ENCODE data around the gene CRYBB1.

The CRYBB1 gene

DNA sequence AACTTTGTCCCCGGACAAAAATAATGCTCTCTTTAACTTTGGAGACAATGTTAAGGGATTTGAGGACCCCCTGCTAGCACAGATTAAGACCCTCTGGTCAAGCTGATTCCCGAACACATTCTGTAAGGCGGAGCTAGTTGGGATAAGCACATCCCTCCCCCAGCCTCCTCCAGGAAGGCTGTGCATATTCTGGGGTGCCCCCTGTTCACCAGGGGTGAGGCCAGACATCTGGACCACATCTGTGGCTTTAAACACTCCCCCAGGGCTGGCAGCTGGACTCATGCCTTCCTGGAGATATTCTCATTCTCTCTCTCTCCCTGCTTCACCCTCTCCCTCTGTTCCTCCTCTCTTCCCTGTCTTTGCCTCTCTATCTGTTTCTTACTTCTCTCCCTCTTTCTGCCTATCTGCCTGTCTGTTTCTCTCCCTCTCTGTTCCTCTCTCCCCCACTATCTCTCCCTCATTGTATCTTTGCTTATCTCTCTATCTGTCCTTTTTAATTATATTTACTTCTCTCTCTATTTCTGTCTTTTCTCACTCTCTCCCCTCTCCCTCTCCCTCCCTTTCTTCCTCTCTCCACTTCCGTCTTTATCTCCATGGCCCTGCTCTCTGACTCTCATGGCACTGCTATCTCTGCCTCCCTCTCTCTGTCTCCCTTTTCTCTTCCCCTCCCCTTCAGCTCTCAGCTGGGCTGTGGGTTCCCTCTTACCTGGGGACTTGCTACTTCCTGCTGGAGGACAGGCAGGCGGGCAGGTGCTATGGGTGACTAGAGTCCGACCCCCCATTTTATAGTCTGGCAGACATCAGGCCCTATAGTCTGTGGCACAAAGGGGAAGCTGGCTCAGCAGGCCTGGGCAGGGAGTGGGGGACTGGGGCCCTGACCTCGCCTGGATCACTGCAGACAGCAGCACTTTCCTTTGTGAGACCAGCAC, at the start of gene CRYBB1:
Gene CRYBB1 (minus strand): TSS at position 757 of the 929 bp plus-strand sequence. CDS start 1,708 bp downstream, outside the sequence.
- DNase-seq (ENCODE audit: low spot score) = peak; percentile 43

GRCh38 chr22:26667140-26667539, 49.3 kb upstream of the CRYBB1 start:
- DNase-seq (ENCODE audit: low spot score) = no peak

- no peak for DNase-seq (ENCODE audit: low spot score)
These were observed 48.0 kb upstream of the CRYBB1 start for GRCh38 chr22:26665813-26666231.

DNA sequence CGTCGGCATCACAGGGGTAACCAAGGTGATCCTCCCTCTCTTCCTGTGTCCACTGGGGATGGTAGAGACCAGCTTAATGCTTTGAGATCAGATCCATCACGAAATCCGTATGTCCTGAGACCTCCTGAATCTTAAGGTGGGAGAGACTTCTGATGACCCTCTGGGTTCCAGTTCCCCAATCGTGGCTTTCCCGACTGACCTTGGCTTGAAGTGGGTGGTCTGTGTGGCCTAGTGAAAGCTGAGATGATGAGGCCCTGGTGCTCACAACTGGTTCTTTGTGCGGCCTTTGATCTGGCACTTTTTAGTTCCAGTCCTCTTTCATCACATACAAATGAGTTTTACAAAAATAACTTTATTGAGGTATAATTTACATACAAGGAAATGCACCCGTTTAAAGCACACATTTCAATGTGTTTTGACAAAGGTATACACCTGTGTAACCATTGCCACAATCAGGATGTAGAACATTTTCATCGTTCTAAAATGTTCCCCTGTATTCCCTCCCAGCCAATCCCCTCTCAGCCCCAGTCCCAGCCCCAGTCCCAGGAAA, 45.6 kb upstream of the CRYBB1 start:
- DNase-seq (ENCODE audit: low spot score) = no peak

DNA sequence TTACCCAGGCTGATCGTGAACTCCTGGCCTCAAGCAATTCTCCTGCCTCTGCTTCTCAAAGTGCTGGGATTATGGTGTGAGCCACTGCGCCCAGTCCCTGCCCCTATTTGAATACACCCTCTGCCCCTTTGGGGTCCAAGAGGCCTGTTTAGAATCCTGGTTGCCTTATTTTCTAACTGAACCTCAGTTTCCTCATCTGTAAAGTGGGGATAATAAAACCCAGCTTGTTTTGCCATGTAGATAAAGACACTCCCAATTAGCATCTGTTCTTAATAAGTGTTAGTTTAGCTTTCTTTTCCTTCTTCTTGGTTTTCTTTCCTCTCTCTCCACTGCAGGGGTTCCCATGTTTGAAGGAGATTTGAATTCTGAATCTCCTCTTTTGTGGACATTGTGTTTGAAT, 44.3 kb upstream of the CRYBB1 start:
- DNase-seq (ENCODE audit: low spot score) = no peak

GRCh38 chr22:26660961-26661578, 43.2 kb upstream of the CRYBB1 start:
- no peak for DNase-seq (ENCODE audit: low spot score)

DNA sequence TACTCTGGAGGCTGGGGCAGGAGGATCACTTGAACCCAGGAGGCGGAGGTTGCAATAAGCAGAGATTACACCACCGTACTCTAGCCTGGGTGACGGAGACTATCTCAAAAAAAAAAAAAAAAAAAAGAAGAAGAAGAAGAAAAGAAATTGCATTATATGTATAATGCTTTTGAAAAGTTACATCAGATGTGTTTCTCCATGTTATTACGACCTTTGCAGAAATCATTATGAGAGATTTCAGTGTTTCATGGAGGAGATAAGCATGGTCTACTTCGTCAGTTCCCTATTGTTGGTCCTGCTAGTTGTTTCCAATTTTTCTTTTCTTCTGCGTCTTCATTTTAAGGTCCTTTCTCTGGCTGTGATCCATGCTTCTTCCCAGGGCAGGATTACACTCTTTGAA, 42.5 kb upstream of the CRYBB1 start:
- no peak for DNase-seq (ENCODE audit: low spot score)

DNA sequence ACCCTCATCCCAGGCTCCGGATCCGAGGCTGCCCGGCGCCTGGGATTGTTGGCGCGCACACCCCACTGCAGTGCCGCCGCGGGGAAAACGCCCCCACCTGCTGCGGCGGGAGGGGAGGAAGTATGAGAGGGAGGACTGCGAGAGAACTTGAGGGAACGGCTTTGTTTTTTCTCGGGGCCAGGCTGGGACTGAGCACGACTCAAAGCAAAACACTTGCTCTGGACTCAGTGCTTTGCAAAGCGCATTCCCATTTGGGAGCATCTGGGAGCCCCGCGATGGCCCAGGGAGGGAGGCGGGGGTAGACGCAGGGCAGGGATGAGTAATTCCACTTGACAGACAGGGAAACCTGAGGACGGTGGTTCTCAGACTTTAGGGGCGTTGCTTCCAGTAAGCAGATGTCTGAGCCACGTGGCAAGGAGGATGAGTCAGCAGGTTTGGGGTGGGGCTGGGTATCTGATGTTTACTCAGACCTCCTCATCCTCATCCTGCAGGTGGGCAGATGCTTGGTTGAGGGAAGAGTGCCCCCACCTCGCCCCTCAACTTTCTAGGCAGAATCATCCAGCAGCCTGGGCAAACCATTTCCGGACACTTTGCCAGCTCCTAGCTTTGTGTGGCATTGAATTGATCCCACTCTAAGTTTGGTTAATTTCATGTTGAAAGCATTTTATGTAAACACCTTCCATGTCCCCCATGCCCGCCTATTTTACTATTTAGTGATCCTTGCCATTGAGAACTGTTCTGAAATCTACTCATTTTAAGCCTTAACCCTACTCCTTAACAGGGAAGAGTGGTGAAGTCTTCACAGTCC, 41.0 kb upstream of the CRYBB1 start:
- DNase-seq (ENCODE audit: low spot score) = peak; percentile 80

- no peak for DNase-seq (ENCODE audit: low spot score)
These were observed 40.3 kb upstream of the CRYBB1 start for GRCh38 chr22:26658161-26658560.

DNA sequence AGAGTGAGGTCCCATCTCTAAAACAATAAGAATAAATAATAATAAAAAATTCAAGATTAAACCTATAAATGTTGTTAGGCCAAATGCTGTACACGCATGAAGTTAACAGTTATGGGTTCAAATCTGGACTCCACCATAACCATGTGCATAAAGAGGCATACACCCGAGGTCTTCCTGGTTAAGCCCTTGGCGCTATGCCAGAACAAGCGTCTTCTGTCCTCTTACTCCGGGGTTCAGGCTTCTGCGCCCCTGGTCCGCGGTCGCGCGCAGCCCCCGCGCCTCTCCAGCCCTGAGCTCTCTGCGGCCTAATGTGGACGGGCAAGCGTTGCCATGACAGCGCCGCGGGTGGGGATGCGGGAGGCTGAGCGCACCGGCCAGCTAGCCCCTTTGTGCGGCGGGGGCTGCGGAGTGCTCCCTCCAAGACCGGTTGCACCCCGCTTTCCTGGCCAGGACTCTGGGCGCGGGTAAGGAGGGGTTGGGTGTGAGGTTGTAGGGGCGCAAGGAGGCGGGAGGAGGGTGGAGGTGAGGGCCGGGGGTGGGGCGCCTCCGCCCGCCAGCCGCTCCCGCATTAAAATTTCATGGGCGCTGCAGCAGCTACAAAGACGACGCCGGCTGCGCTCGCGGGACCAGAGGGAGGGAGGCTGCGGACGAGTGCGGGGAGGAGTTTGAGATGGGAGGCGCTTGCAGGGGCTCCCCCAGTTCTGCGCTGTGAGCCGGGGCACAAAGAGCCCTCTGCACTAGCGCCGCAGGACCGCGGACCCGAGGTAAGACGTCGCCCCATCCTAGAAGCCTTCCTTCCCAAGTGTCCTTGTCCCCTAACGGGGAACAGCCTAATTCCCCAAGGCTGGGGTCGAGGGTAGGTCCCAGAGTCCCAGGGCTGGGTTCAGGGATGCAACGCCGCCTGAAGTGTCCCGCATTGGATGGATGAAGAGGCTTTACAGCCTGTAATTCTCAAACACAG, 39.3 kb upstream of the CRYBB1 start, which contains the start of gene MIAT:
Gene MIAT (plus strand): TSS at position 698 of the 961 bp plus-strand sequence.
- DNase-seq (ENCODE audit: low spot score) = peak; percentile 74

DNA sequence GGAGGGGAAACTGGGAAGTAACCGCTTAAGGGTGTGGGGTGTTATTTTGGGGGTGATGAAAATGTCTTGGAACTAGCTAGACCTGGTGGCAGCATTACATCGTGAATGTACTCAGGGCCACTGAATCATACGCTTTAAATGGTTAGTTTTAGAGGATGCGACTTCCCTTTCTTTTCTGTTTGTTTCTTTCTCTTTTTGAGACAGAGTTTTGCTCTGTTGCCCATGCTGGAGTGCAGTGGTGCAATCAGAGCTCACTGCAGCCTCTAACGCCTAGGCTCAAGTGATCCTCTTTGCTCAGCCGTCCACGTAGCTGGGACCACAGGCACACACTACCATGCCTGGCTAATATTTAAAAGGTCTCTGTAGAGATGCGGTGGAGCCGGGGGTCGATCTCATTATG, 34.0 kb upstream of the CRYBB1 start:
- DNase-seq (ENCODE audit: low spot score) = no peak

GRCh38 chr22:26650722-26651421, 33.0 kb upstream of the CRYBB1 start:
- DNase-seq (ENCODE audit: low spot score) = no peak

DNA sequence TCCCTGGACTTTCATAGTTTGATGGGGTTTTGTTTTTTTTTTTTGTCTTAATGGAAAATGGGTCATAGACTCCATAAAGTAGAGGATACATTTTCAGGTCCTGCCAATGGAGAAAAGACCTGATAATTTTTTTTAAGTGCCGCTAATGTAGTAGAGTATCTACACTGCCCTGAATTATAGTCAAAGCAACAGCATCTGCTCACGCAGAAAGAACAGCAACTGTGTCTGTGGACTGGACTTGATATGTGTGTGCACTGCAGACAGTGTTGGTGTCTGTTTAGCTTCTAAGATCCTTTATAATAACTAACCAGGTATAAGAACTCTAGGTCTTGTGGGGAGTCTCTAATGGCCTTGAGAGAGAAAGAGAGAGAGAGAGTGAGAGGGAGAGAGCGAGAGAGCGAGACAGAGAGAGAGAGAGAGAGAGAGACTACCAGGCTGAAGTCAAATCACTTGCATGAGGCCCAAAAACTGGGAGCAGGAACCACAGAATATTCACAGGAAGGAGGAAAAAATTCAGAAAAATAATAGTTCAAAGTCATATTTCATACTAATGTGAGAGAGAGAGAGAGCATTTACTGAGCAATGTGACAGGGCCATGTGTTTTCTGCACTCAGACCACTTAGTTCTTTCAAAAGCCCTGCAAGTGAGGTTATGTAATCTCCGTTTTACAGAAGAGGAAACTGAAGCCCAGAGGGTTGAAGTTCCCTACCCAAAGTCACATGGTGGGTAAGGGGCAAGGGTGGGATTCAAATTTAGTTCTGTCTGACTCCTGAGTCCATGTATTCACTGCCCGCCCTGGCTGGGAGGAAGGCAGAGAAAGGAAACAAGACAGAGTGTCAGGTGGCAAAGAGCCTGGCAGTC, 30.9 kb upstream of the CRYBB1 start:
- no peak for DNase-seq (ENCODE audit: low spot score)

GRCh38 chr22:26648011-26648497, 30.2 kb upstream of the CRYBB1 start:
- DNase-seq (ENCODE audit: low spot score) = peak; percentile 64

DNA sequence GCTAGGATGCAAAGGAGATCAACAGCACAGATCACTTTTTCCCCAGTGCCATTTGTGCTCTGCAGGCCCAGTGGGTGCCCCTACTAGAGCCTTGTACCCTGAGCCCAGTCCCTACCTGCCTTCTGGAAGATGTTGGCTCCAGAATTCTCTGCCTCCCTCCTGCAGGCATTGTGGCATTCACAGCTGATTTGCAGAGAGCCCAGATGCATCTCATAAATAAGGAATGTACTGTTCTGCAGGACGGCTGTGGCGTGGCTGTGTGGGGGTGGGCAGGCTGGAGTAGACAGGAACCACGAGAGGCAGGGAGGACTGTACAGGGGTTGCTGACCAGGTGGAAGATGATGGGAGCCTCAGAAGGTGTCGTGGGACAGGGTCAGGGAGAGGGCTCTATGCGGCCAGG, 28.3 kb upstream of the CRYBB1 start:
- no peak for DNase-seq (ENCODE audit: low spot score)

GRCh38 chr22:26643418-26644100, 25.7 kb upstream of the CRYBB1 start:
- no peak for DNase-seq (ENCODE audit: low spot score)

- DNase-seq (ENCODE audit: low spot score) = no peak
These were observed 24.9 kb upstream of the CRYBB1 start for GRCh38 chr22:26642465-26643417.

Data from iPS-NIHi11 (cell line).